ENCODE measurements around the gene SLC25A19.

DNA sequence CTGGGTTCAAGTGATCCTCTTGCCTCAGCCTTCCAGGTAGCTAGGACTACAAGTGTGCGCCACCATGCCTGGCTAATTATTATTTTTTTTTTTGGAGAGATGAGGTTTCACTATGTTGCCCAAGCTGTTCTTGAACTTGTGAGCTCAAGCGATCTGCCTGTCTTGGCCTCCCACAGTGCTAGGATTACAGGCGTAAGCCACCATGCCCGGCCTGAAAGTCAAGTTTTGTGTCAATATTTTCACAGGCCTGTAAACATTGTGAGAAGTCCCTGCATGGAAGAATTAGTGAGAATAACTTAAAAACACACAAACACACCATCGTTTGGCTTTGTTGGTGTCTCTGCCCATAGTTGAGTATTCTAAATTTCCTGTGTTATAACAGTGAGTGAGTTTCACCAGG, 61.5 kb downstream of the SLC25A19 start:
- TF ChIP-seq, protein P1, sequence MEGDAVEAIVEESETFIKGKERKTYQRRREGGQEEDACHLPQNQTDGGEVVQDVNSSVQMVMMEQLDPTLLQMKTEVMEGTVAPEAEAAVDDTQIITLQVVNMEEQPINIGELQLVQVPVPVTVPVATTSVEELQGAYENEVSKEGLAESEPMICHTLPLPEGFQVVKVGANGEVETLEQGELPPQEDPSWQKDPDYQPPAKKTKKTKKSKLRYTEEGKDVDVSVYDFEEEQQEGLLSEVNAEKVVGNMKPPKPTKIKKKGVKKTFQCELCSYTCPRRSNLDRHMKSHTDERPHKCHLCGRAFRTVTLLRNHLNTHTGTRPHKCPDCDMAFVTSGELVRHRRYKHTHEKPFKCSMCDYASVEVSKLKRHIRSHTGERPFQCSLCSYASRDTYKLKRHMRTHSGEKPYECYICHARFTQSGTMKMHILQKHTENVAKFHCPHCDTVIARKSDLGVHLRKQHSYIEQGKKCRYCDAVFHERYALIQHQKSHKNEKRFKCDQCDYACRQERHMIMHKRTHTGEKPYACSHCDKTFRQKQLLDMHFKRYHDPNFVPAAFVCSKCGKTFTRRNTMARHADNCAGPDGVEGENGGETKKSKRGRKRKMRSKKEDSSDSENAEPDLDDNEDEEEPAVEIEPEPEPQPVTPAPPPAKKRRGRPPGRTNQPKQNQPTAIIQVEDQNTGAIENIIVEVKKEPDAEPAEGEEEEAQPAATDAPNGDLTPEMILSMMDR (IDR thresholded peaks at IDR 0.05), result no peak
- no peak for TF ChIP-seq ZFX (IDR thresholded peaks at IDR 0.05; ENCODE audit: borderline replicate concordance)
